Measurements from ENCODE around the gene PARVB. TPM values are rescaled to one million over a fixed set of nuclear protein-coding genes. Genes with fewer than 3 reads are reported as not detected.

The PARVB gene
- total RNA-seq, 1 experiment from 2014 or later: 106 TPM

DNA sequence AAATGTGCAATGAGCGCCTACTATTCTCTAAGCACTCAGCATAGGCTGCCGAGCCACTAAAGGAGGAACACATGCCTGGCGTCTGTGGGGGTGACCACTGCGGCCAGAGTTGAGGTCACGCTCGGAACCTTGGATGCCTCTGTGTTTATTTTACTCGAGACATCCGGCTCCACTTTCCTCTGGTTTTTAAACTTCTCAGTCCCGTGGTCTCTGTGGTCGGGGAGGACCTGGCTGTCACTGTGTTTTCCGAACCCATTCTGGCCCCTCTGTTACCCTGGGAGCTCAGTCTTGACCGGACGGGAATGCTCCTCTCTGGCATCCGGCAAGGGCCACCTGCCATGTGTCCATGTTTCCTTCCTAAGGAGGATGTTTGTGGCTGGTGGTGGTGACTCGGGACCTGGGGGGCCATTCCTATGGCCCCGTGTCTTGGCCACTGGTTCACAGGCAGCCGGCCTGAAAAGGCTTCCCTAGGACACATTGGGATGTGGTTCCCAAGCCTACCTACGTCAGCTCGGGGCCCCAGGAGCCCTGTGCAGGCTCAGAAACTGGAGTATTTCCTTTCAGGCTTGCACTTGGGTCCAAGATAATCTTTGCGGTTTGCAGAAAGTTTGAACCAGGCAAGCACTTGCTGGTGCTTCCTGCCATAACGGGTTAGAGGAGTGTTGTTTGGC, 109.9 kb downstream of the PARVB start:
- in situ Hi-C loops (cut with HindIII; ENCODE audit: low pct_unique_long_range_greater_than_20kb, low sequenced_read_pairs): no loop called here
- no peak for DNase-seq (ENCODE audit: low read depth)

DNA sequence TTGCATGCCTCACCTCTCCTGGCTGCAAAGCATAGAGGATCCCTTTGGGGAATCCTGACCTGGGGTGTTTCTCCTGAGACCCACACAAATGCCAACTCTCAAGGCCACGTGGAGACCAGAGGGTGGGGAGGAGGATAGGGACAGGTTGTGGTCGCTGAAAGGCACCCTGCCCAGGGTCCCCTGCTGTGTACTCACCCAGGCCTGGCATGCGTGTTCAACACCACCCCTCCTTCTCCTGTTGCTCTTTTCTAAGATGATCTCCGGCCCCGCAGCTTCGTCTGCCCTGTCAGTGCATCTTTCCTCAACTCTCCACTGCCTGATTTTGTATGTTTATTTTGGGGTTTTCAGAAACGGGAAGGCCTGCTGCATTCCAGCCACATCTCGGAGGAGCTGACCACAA, 112.0 kb downstream of the PARVB start:
- DNase-seq (ENCODE audit: low read depth): no peak
- in situ Hi-C loops (cut with HindIII; ENCODE audit: low pct_unique_long_range_greater_than_20kb, low sequenced_read_pairs): no loop called here

DNA sequence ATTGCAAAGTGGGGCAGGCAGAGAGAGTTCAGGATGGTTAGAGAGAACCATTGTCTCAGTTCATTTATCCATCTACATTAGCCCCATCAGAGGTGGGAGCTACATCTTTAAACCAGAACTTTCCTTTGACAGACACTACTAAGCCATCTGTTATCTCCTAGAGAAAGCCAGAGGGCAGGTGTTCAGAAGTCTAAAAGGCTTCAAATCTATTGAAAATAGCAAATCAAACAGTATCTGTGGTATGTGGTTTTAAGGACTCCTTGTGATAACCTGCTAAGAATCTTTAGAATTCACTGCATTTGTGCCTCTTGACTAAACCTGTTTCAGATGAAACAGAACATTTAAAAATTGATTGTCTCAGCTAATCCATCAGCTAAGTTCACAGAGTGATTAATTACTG, 112.7 kb downstream of the PARVB start:
- no peak for DNase-seq (ENCODE audit: low read depth)
- in situ Hi-C loops (cut with HindIII; ENCODE audit: low pct_unique_long_range_greater_than_20kb, low sequenced_read_pairs): no loop called here

DNA sequence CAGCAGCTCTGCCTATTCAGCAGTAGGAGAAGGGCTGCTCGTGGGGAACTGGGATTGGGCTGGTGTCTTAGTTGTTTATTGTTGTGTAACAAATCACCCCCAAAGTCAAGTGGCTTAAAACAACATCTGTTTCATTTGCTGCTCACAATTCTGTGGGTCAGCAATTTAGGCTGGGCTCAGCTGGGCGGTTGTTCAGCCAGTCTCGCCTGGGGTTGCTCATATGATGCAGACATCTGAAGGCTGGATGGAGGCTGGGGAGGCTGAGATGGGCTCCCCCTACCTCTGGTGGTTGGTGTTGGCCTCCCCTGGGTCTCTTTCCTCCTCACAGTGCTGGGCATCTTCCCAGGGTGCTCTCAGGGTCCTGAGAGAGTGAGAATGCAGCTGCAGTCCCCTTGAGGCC, 113.3 kb downstream of the PARVB start:
- no peak for DNase-seq (ENCODE audit: low read depth)
- in situ Hi-C loops (cut with HindIII; ENCODE audit: low pct_unique_long_range_greater_than_20kb, low sequenced_read_pairs): no loop called here

DNA sequence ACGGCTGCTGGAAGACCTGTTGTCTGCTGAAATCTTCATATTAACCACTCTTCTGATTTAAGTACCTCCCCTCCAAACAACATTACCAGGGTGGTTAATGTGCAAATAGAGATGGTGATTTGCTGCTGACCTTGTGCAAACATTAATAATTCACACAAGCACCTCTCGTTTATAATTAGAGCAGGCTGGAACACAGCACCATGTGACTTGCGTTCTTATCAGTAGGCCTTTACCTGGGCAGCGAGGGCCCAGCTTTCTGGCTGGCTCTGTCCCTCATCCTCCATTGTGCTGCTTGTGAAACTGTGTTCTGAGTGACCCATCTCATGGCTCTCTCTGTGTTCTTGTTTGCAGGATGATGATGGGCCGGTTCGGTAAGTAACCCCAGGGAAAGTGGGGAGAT, 115.7 kb downstream of the PARVB start:
- in situ Hi-C loops (cut with HindIII; ENCODE audit: low pct_unique_long_range_greater_than_20kb, low sequenced_read_pairs): no loop called here
- no peak for DNase-seq (ENCODE audit: low read depth)

DNA sequence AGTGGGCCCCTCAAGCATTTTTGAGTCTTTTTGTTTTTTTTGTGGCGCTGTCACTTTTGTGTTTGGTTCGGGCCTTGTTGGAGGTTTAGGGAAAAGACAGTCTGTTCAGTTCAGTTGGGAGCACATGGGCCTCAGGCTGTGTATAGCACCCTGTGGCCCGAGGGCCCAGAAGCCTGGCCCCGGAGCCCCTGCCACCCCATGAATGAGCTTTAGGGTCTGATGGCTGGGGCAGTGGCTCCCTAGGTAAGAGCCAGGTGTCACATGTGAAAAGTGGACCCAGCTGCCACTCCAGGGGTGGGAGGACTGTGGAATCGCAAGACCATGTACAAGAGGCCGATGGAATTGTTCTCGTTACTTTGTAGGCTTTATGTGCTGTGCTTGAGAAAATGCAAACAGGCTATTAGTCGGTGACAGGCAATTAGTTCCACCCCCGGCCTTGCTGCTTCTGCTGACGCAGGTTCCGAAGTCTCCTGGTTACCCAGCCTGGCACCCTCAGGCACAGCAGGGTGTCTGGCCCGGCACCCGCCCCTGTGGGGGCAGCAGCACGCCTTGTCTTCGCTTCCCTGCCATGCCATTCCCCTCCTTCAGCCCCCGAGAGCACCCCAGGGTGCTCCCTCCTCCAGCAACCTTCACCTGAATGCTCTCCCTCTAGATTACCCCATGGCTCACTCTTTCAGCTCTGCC, 118.5 kb downstream of the PARVB start:
- no peak for DNase-seq (ENCODE audit: low read depth)
- in situ Hi-C loops (cut with HindIII; ENCODE audit: low pct_unique_long_range_greater_than_20kb, low sequenced_read_pairs): no loop called here

DNA sequence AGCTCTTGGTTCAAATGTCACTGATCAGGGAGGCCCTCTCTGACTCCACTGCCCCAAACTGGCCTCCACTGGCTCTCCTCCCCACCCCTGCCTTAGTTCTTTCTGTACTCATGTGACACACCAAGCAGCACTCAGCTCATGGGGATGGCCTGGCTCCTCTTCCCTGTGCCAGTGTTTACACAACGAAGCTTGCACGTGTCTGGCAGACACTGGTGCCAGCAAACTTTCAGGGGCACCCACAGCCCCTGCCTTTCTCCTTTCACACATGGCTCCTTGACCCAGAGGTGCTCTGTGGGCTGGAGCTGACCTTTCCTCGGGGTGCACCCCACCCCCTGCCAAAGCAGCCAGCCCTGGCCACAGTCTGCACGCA, 119.0 kb downstream of the PARVB start:
- in situ Hi-C loops (cut with HindIII; ENCODE audit: low pct_unique_long_range_greater_than_20kb, low sequenced_read_pairs): no loop called here

DNA sequence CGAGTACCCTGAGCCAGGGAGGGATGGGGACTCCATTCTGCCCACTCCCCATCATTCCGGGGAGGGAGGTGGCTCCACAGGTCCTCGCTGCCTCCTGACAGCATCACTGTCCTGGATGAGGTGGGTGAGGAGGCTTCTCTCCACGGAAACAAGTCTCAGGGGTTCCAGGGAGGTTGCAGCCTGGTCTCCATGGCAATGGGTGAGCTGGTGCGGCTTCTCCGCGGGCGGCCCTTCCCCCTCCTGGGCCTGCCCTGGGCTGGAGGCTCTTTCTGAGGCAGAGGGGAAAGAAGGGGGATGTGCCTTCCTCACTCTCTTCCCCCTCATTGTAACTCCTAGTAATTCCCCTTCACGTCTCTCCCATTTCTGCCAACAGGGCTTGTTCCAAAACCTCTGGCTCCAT, 119.5 kb downstream of the PARVB start:
- no peak for DNase-seq (ENCODE audit: low read depth)

More for the DNA sequence above, 119.0 kb downstream of the PARVB start:
- DNase-seq (ENCODE audit: low read depth): no peak

DNA sequence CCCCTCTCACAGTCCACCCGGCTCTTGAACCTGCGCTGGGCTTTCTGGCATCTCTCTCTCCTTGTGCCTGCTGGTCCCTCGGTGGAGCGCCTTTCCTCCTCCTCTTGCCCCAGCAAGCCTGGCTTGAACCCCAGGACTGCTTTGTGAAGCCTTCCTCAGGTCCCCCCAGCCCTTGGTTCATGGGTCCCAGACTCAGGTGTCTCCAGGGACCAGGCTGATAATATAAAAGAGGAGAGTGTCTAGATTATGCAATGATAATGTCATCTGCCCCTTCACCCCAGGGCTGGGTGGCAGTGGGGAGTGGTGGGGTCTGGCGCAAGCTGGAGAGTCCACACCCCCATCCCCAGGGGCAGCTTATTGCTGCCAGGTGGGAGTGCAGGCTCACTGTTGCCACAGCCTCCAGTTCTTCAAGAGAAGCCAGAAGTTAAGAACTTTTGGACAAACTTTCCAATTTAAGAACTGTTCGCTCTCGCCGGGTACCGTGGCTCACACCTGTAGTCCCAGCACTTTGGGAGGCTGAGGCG, 120.0 kb downstream of the PARVB start:
- in situ Hi-C loops (cut with HindIII; ENCODE audit: low pct_unique_long_range_greater_than_20kb, low sequenced_read_pairs): no loop called here
- DNase-seq (ENCODE audit: low read depth): no peak

More for the DNA sequence above, 119.5 kb downstream of the PARVB start:
- in situ Hi-C loops (cut with HindIII; ENCODE audit: low pct_unique_long_range_greater_than_20kb, low sequenced_read_pairs): no loop called here

DNA sequence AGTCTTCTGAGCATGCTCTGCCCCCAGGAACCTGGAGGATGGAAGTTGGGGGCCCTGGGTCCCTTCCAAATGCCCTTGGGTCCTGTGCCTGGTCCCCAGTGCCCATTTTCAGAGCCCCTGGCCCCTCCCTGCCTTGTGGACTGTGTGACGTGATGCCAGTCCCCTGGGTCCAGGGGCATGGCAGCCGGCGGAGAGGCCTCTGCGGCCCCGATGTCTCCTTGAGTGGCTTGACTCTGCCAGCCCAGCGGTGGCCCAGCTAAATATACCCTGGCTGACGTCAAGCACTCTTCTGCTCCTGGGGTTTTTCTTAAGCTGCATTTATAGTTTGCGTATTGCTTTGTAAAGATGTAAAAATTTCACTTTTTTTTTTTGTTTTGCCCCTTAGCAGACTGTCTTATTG, 121.4 kb downstream of the PARVB start:
- in situ Hi-C loops (cut with HindIII; ENCODE audit: low pct_unique_long_range_greater_than_20kb, low sequenced_read_pairs): no loop called here
- no peak for DNase-seq (ENCODE audit: low read depth)

DNA sequence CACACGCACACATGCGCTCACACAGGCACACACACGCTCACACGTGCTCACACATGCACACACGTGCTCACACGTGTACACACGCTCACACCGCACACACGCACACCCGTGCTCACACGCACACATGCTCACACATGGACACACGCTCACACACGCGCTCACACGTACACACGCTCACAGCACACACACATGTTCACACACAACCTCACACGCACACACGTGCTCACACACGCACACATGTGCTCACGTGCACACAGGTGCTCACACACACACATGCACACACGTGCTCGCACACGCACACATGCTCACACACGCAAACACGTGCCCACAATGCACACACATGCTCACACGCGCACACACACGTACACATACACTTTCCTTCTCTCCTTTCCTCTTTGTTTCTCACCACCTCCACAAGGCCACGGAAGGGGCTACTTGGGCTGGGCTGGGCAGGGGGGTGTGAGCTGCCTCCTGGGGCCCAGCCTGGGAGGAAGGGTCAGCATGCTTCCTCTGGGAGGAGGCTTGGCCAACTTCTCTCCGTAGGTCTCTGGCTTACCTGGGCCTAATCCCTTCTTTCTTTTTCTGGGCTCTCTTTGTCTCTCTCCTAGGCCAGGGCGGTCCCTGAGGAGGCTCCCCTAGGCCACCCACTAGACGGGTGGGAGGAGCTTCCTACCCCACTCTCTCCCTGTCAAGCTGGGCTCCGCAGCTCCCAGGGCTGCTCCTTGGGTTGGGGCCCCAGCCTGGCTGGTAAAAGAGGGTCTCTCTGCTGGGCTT, 122.2 kb downstream of the PARVB start:
- in situ Hi-C loops (cut with HindIII; ENCODE audit: low pct_unique_long_range_greater_than_20kb, low sequenced_read_pairs): no loop called here
- no peak for DNase-seq (ENCODE audit: low read depth)

DNA sequence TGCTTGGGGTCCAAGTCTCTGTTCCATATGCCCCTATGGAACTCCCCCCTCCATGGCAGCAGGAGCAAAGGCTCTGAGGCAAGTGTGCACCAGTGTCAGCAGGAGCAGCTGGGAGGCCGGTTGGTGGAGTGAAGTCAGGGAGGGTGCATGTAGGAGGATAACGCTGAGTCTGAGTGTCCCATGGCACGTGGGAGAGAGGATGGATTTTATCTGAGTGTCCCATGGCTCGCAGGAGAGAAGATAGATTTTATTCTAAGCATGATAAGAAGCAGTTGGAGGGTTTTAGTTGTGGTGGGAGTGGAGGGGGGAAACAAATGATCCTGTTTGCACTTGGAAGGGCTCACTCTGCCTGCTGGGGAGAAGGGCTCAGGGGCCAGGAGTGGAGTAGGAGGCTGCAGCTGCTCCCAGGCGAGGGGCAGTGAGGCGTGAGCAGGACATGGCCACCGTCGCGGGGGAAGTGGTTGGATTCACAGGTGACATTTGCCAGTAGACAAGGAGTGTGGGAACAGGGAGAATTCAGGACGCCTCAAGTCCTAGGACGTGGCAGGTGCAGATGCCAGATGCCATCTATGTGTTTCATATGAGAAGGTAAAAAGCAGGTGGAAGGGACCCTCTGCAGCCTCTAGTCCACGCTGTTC, 123.0 kb downstream of the PARVB start:
- in situ Hi-C loops (cut with HindIII; ENCODE audit: low pct_unique_long_range_greater_than_20kb, low sequenced_read_pairs): no loop called here

DNA sequence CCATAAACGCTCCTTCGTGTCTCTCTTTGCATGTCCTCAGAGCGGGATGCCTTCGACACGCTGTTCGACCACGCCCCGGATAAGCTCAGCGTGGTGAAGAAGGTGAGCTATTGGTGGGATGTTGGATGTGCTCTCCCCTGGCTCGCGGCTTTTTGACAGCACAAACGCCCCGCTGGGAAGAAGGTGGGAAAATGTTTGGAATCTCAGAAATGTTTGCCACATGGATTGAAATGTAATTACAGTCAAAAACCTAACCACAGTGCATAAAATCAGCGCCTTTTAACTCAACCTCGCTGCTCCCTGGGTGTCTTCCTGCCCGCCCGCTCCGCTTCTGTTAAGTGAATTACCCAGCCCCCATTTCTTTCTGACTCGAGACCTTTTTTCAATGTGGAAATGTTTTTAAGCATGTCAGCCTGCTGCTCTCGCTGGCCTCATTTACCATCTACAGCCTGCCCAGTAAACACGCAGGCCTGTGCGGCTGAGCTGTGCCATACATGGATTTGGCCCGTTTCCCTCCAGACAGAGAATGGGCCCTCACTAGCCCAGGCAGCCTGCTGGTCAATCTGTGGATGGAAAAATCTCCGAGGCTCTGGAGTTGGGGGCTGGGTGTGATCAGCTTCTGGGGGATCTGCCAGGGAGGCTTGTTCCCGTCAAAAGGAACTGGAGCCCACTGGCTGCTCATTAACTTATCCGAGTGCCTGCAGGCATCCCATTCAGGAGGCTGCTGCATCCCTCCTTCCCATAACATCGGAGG, 123.9 kb downstream of the PARVB start:
- in situ Hi-C loops (cut with HindIII; ENCODE audit: low pct_unique_long_range_greater_than_20kb, low sequenced_read_pairs): no loop called here
- peak; percentile 10 for DNase-seq (ENCODE audit: low read depth)

More for the DNA sequence above, 123.0 kb downstream of the PARVB start:
- DNase-seq (ENCODE audit: low read depth): no peak

DNA sequence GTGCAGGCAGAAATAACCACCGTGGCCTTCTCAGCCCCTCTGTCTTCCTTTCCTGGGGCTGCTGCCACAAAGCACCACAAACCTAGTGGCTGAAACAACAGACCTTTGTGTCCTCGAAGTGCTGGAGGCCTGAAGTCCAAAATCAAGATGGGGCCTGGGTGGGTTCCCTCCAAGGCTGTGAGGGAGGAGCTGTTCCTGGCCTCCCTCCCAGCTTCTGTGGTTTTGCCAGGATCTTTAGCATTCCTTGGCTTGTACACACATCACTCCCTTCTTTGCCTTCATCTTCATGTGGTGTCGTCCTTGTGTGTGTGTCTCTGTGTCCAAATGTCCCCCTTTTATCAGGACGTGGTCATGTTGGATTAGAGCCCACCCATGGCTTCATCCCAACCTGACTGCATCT, 127.6 kb downstream of the PARVB start:
- no peak for DNase-seq (ENCODE audit: low read depth)
- in situ Hi-C loops (cut with HindIII; ENCODE audit: low pct_unique_long_range_greater_than_20kb, low sequenced_read_pairs): loop anchor here (10.0 kb wide), 1 partner anchor 133 kb away; no protein-coding TSS in a partner anchor

DNA sequence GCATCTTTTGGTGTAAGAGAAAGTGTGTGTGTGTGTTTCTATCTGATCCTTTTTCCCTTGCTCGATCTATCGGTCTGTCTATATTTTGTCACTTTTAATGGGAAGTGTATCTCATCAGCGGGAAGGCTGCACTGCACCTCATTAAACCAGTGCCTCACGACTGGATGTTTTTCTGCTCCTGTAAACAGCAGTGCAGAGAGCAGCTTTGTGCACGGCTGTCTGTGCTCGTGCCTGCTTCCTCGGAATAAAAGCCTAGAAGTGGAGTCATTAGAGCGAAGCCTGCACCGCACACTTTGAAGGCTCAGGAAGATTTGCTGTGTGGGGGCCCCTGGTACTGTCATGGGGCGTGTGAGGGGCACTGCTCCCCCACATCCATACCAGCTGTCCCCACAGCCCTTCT, 129.6 kb downstream of the PARVB start:
- in situ Hi-C loops (cut with HindIII; ENCODE audit: low pct_unique_long_range_greater_than_20kb, low sequenced_read_pairs): loop anchor here (10.0 kb wide), 1 partner anchor 131 kb away; no protein-coding TSS in a partner anchor
- DNase-seq (ENCODE audit: low read depth): no peak

DNA sequence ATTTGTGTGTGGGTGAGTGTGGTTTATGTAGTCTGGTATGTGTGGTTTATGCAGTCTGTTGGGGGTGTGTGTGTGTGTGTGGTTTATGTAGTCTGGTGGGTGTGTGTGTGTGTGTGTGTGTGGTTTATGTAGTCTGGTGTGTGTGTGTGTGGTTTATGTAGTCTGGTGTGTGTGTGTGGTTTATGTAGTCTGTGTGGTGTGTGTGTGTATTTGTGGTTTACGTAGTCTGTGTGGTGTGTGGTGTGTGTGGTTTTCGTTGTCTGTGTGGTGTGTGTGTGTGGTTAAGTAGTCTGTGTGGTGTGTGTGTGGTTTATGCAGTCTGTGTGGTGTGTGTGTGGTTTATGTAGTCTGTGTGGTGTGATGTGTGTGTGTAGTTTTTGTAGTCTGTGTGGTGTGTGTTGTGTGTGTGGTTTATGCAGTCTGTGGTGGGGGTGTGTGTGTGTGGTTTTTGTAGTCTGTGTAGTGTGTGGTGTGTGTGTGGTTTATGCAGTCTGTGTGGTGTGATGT, 130.4 kb downstream of the PARVB start:
- DNase-seq (ENCODE audit: low read depth): peak; percentile 12
- in situ Hi-C loops (cut with HindIII; ENCODE audit: low pct_unique_long_range_greater_than_20kb, low sequenced_read_pairs): loop anchor here (10.0 kb wide), 1 partner anchor 130 kb away; no protein-coding TSS in a partner anchor

DNA sequence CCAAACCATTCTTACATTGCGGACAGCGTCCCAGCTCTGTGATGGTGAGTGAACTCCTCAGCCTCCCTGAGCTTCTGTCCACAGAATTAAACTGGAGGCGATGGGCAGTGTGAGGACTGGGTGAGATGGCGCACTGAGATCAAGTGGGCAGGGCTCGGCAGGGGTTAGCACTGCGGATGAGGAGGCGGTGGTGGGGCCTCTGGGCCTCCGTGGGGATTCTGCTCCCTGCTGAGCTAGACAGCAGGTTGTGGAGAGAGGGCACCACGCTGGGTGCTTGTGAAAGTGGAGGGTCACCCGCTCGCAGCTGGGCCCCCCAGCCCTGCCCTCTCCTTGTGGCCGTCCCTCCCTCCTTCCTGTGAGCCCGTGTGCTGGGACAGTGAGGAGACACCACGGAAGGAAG, 131.0 kb downstream of the PARVB start:
- in situ Hi-C loops (cut with HindIII; ENCODE audit: low pct_unique_long_range_greater_than_20kb, low sequenced_read_pairs): loop anchor here (10.0 kb wide), 1 partner anchor 130 kb away; no protein-coding TSS in a partner anchor

More for the DNA sequence above, 131.0 kb downstream of the PARVB start:
- no peak for DNase-seq (ENCODE audit: low read depth)

Measured in Caki2 (cell line).